ENCODE data around the gene CCDC172.

The CCDC172 gene

DNA sequence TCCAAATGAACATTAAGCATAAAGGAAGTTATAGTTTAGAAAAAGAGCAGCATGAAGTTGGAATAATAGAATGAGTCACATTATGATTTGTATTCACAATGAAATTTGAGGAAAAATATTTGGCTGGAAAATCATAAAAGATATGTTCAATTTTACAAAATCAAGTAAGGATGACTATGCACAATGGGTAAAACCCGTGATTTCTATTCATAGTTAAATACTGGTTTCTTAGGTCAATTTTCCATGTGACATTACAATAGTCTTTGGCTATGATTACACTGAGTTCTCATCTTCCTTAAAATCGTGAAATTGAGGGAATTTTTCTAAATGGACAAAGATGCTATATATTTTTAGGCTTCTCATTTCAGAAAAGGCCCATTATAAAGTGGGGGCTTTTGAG lies 17.4 kb upstream of the CCDC172 start:
- H3K27me3 ChIP-seq (ENCODE audit: insufficient read depth, poor library complexity, severe bottlenecking), result no peaks in the 10 kb centered on the region
- no peak overlapping the region for H3K4me3 ChIP-seq (replicated peaks; ENCODE audit: insufficient read depth, low read length)
- TF ChIP-seq REST (IDR thresholded peaks at IDR 0.05; ENCODE audit: insufficient replicate concordance, low read depth), result no peak
- no peak for TF ChIP-seq GABPA (IDR thresholded peaks at IDR 0.05; ENCODE audit: low read depth)
- no peak for TF ChIP-seq SPI1 (IDR thresholded peaks at IDR 0.05; ENCODE audit: borderline replicate concordance, low read depth)
- TF ChIP-seq, protein P1, sequence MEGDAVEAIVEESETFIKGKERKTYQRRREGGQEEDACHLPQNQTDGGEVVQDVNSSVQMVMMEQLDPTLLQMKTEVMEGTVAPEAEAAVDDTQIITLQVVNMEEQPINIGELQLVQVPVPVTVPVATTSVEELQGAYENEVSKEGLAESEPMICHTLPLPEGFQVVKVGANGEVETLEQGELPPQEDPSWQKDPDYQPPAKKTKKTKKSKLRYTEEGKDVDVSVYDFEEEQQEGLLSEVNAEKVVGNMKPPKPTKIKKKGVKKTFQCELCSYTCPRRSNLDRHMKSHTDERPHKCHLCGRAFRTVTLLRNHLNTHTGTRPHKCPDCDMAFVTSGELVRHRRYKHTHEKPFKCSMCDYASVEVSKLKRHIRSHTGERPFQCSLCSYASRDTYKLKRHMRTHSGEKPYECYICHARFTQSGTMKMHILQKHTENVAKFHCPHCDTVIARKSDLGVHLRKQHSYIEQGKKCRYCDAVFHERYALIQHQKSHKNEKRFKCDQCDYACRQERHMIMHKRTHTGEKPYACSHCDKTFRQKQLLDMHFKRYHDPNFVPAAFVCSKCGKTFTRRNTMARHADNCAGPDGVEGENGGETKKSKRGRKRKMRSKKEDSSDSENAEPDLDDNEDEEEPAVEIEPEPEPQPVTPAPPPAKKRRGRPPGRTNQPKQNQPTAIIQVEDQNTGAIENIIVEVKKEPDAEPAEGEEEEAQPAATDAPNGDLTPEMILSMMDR (IDR thresholded peaks at IDR 0.05; ENCODE audit: insufficient read depth, low read length), result no peak
- no peak for TF ChIP-seq POLR2AphosphoS5 (IDR thresholded peaks at IDR 0.05; ENCODE audit: low read depth)
- H3K27ac ChIP-seq (replicated peaks), result no peak overlapping the region
- DNase-seq (ENCODE audit: low read depth in 1 of 2, low spot score in 1 of 2), result no peak

GRCh38 chr10:116307455-116307854 lies 16.8 kb upstream of the CCDC172 start:
- TF ChIP-seq SPI1 (IDR thresholded peaks at IDR 0.05; ENCODE audit: borderline replicate concordance, low read depth) (no peak), REST (IDR thresholded peaks at IDR 0.05; ENCODE audit: insufficient replicate concordance, low read depth) (no peak), GABPA (IDR thresholded peaks at IDR 0.05; ENCODE audit: low read depth) (no peak), POLR2AphosphoS5 (IDR thresholded peaks at IDR 0.05; ENCODE audit: low read depth) (no peak)
- TF ChIP-seq, protein P1 (IDR thresholded peaks at IDR 0.05; ENCODE audit: insufficient read depth, low read length), result no peak
- Histone ChIP-seq H3K27me3 (ENCODE audit: insufficient read depth, poor library complexity, severe bottlenecking) (no peaks in the 10 kb centered on the region), H3K4me3 (replicated peaks; ENCODE audit: insufficient read depth, low read length) (no peak overlapping the region), H3K27ac (replicated peaks) (no peak overlapping the region)
- no peak for DNase-seq (ENCODE audit: low read depth in 1 of 2, low spot score in 1 of 2)

- no peak for DNase-seq (ENCODE audit: low read depth in 1 of 2, low spot score in 1 of 2)
- H3K4me3 ChIP-seq (replicated peaks; ENCODE audit: insufficient read depth, low read length), result no peak overlapping the region
- no peaks in the 10 kb centered on the region for H3K27me3 ChIP-seq (ENCODE audit: insufficient read depth, poor library complexity, severe bottlenecking)
- H3K27ac ChIP-seq (replicated peaks), result no peak overlapping the region
- TF ChIP-seq GABPA (IDR thresholded peaks at IDR 0.05; ENCODE audit: low read depth) (no peak), POLR2AphosphoS5 (IDR thresholded peaks at IDR 0.05; ENCODE audit: low read depth) (no peak), REST (IDR thresholded peaks at IDR 0.05; ENCODE audit: insufficient replicate concordance, low read depth) (no peak), SPI1 (IDR thresholded peaks at IDR 0.05; ENCODE audit: borderline replicate concordance, low read depth) (no peak)
- TF ChIP-seq, protein P1 (IDR thresholded peaks at IDR 0.05; ENCODE audit: insufficient read depth, low read length), result no peak
Measured at GRCh38 chr10:116311016-116311415, 13.2 kb upstream of the CCDC172 start.
